Neural cell (in vitro differentiated cells): ENCODE data around the gene GGT6. TPM values are rescaled to one million over a fixed set of nuclear protein-coding genes. Genes with fewer than 3 reads are reported as not detected.

Source experiments
- H2AFZ ChIP-seq: fragments of 200-600, 300-800 bp; sonication (generic), shearing (Covaris generic); 2 replicates; pipeline ENCODE4 v1.6.0; 2014; ENCODE audit warnings: low read depth, mild to moderate bottlenecking, antibody characterized with exemption, low read length, moderate library complexity
- H3F3A ChIP-seq: fragments of 200-600 bp; shearing (Covaris generic); 2 replicates; pipeline ENCODE4 v1.6.1; 2016; ENCODE audit warnings: mild to moderate bottlenecking, moderate library complexity, mixed read lengths, antibody characterized with exemption, low read length; ENCODE audit not compliant: insufficient read depth, poor library complexity, severe bottlenecking
- H3K27ac ChIP-seq: fragments of 200-600, 300-800 bp; sonication (generic), shearing (Covaris generic); 2 replicates; pipeline ENCODE4 v1.5.1; 2014; ENCODE audit warnings: mild to moderate bottlenecking, low read length, moderate library complexity
- H3K27me3 ChIP-seq: fragments of 300-800, 200-600 bp; sonication (generic), shearing (Covaris generic); 2 replicates; pipeline ENCODE4 v1.6.0; 2014; ENCODE audit warnings: mild to moderate bottlenecking, low read depth, low read length, moderate library complexity; ENCODE audit not compliant: insufficient read depth
- H3K36me3 ChIP-seq: fragments of 300-800, 200-600 bp; sonication (generic), shearing (Covaris generic); 2 replicates; pipeline ENCODE4 v1.5.1; 2014; ENCODE audit warnings: mild to moderate bottlenecking, antibody characterized with exemption, low read length, moderate library complexity; ENCODE audit not compliant: insufficient read depth
- H3K4me2 ChIP-seq: fragments of 300-800, 200-600 bp; sonication (generic), shearing (Covaris generic); 2 replicates; pipeline ENCODE4 v1.6.0; 2014; ENCODE audit warnings: mild to moderate bottlenecking, low read length
- H3K4me3 ChIP-seq: fragments of 300-800, 200-600 bp; sonication (generic), shearing (Covaris generic); 2 replicates; pipeline ENCODE4 v1.5.1; 2014; ENCODE audit warnings: mild to moderate bottlenecking, low read length, moderate library complexity
- H3K79me2 ChIP-seq: fragments of 200-600 bp; shearing (Covaris generic); replicated peaks from 2 replicates; pipeline ENCODE4 v1.6.0; 2014; ENCODE audit warnings: mild to moderate bottlenecking, low read length, moderate library complexity; ENCODE audit not compliant: insufficient read depth
- H3K9ac ChIP-seq: fragments of 300-800, 200-600 bp; sonication (generic), shearing (Covaris generic); 2 replicates; pipeline ENCODE4 v1.6.1; 2016; ENCODE audit warnings: mild to moderate bottlenecking, low read length, mixed read lengths
- H3K9me2 ChIP-seq: fragments of 200-600 bp; shearing (Covaris generic); 2 replicates; pipeline ENCODE4 v1.6.1; 2016; ENCODE audit warnings: mild to moderate bottlenecking, low read length, mixed read lengths; ENCODE audit not compliant: insufficient read depth
- H3K9me3 ChIP-seq: fragments of 200-600, 300-800 bp; sonication (generic), shearing (Covaris generic); 2 replicates; pipeline ENCODE4 v1.6.1; 2016; ENCODE audit warnings: mild to moderate bottlenecking, mixed run types, low read length, moderate library complexity, mixed read lengths
- H4K20me1 ChIP-seq: fragments of 200-600 bp; shearing (Covaris generic); 2 replicates; pipeline ENCODE4 v1.6.1; 2016; ENCODE audit warnings: mild to moderate bottlenecking, mixed run types; ENCODE audit not compliant: insufficient read depth
- EP300 ChIP-seq: fragments of 450-650 bp; conservative IDR thresholded peaks from 2 replicates; pipeline ENCODE4 v1.6.1; 2014; ENCODE audit warnings: antibody characterized with exemption, mild to moderate bottlenecking, moderate library complexity; ENCODE audit not compliant: poor library complexity, severe bottlenecking
- EZH2 ChIP-seq: fragments of 200-600, 300-800 bp; shearing (Covaris generic), sonication (generic); IDR thresholded peaks from 2 replicates; pipeline ENCODE4 v1.6.1; 2014; ENCODE audit warnings: antibody characterized with exemption, low read length, borderline replicate concordance, mild to moderate bottlenecking; ENCODE audit not compliant: insufficient read depth, poor library complexity, severe bottlenecking
- MXI1 ChIP-seq: fragments of 450-650 bp; conservative IDR thresholded peaks from 2 replicates; pipeline ENCODE4 v1.6.1; 2014; ENCODE audit warnings: antibody characterized with exemption, mild to moderate bottlenecking; ENCODE audit not compliant: poor library complexity, severe bottlenecking
- POLR2AphosphoS5 ChIP-seq: IDR thresholded peaks from 2 replicates; pipeline ENCODE4 v1.6.1; 2012
- RAD21 ChIP-seq: fragments of 450-650 bp; conservative IDR thresholded peaks from 2 replicates; pipeline ENCODE4 v1.6.1; 2014; ENCODE audit warnings: antibody characterized with exemption, mild to moderate bottlenecking, moderate library complexity
- SMC3 ChIP-seq: fragments of 450-650 bp; conservative IDR thresholded peaks from 2 replicates; pipeline ENCODE4 v1.6.1; 2014; ENCODE audit warnings: antibody characterized with exemption, mild to moderate bottlenecking, moderate library complexity; ENCODE audit not compliant: poor library complexity
- TAF1 ChIP-seq: IDR thresholded peaks from 2 replicates; pipeline ENCODE4 v1.6.1; 2012; ENCODE audit warnings: low read depth
- polyA plus RNA-seq: library from polyadenylated mRNA; depleted of rRNA; stranded (reverse); fragments of >200 nt; gene quantifications from 2 replicates; pipeline ENCODE4 v1.2.3, GENCODE V29; 2014
- TF ChIP-seq, protein P1 (sequence below): IDR thresholded peaks from 2 replicates; pipeline ENCODE4 v1.6.1; 2012; ENCODE audit warnings: borderline replicate concordance
- TF ChIP-seq, protein P2 (sequence below): fragments of 450-650 bp; IDR thresholded peaks from 2 replicates; pipeline ENCODE4 v1.5.1; 2014; ENCODE audit warnings: antibody characterized with exemption, mild to moderate bottlenecking, moderate library complexity; ENCODE audit not compliant: poor library complexity, severe bottlenecking

The GGT6 gene
- polyA plus RNA-seq, 1 donor from 2014 or later, result not detected

GRCh38 chr17:4542726-4543191, 17.6 kb downstream of the GGT6 start:
- H3K27ac ChIP-seq, result no peak overlapping the region

DNA sequence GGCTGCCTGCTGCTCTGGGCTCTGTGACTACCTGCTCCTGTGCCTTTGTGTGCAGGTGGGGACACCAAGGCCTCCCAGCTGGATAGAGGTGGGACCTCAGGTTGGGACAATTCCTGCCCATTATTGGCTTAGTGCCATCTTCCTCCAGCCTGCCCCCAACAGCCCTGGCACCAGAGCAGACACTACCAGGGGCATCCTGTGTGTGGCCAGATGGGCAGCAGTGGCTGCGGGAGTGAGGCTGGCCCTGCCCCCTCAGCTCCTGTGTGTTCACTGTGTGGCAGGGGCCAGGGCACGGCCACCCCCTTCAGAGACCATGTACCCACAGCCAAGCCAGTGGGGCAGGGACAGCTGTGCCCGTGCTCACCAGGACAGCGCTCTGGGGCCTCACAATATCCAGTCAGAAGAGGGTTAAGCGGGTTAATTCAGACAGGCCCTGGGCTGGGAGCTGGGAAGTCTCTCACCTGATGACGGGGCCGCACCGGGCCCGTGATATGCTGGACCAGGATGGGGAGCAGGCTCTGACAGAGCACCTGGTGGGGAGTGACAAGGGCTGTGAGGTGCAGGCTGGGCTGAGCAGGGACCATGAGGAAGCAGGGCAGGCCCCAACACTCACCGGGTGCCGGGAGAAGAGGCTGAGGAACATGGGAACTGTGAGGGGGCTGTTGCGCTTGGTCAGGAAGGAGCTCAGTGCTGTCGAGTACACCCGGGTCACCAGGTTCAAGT, 18.2 kb downstream of the GGT6 start:
- no peaks in the 10 kb centered on the region for H3K9me3 ChIP-seq

More at GRCh38 chr17:4542726-4543191, 17.6 kb downstream of the GGT6 start:
- H3K4me2 ChIP-seq, result no peak overlapping the region
- H4K20me1 ChIP-seq, result no peaks in the 10 kb centered on the region
- H3K9ac ChIP-seq, result no peak overlapping the region
- H3F3A ChIP-seq, result no peaks in the 10 kb centered on the region
- no peaks in the 10 kb centered on the region for H3K79me2 ChIP-seq
- no peaks in the 10 kb centered on the region for H3K27me3 ChIP-seq
- TF ChIP-seq EP300 (no peak), POLR2AphosphoS5 (no peak), RAD21 (no peak), TAF1 (no peak), EZH2 (no peak), MXI1 (no peak), SMC3 (no peak)
- TF ChIP-seq, protein P1, sequence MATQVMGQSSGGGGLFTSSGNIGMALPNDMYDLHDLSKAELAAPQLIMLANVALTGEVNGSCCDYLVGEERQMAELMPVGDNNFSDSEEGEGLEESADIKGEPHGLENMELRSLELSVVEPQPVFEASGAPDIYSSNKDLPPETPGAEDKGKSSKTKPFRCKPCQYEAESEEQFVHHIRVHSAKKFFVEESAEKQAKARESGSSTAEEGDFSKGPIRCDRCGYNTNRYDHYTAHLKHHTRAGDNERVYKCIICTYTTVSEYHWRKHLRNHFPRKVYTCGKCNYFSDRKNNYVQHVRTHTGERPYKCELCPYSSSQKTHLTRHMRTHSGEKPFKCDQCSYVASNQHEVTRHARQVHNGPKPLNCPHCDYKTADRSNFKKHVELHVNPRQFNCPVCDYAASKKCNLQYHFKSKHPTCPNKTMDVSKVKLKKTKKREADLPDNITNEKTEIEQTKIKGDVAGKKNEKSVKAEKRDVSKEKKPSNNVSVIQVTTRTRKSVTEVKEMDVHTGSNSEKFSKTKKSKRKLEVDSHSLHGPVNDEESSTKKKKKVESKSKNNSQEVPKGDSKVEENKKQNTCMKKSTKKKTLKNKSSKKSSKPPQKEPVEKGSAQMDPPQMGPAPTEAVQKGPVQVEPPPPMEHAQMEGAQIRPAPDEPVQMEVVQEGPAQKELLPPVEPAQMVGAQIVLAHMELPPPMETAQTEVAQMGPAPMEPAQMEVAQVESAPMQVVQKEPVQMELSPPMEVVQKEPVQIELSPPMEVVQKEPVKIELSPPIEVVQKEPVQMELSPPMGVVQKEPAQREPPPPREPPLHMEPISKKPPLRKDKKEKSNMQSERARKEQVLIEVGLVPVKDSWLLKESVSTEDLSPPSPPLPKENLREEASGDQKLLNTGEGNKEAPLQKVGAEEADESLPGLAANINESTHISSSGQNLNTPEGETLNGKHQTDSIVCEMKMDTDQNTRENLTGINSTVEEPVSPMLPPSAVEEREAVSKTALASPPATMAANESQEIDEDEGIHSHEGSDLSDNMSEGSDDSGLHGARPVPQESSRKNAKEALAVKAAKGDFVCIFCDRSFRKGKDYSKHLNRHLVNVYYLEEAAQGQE, result no peak
- TF ChIP-seq, protein P2, sequence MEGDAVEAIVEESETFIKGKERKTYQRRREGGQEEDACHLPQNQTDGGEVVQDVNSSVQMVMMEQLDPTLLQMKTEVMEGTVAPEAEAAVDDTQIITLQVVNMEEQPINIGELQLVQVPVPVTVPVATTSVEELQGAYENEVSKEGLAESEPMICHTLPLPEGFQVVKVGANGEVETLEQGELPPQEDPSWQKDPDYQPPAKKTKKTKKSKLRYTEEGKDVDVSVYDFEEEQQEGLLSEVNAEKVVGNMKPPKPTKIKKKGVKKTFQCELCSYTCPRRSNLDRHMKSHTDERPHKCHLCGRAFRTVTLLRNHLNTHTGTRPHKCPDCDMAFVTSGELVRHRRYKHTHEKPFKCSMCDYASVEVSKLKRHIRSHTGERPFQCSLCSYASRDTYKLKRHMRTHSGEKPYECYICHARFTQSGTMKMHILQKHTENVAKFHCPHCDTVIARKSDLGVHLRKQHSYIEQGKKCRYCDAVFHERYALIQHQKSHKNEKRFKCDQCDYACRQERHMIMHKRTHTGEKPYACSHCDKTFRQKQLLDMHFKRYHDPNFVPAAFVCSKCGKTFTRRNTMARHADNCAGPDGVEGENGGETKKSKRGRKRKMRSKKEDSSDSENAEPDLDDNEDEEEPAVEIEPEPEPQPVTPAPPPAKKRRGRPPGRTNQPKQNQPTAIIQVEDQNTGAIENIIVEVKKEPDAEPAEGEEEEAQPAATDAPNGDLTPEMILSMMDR, result no peak
- H3K9me2 ChIP-seq, result no peaks in the 10 kb centered on the region
- H2AFZ ChIP-seq, result no peak overlapping the region
- H3K36me3 ChIP-seq, result no peaks in the 10 kb centered on the region
- H3K9me3 ChIP-seq, result no peaks in the 10 kb centered on the region
- no peak overlapping the region for H3K4me3 ChIP-seq

More for the DNA sequence above, 18.2 kb downstream of the GGT6 start:
- H3K9ac ChIP-seq, result no peak overlapping the region
- no peak overlapping the region for H3K4me2 ChIP-seq
- no peaks in the 10 kb centered on the region for H3F3A ChIP-seq
- H3K9me2 ChIP-seq, result no peaks in the 10 kb centered on the region
- H3K27me3 ChIP-seq, result no peaks in the 10 kb centered on the region
- H3K36me3 ChIP-seq, result no peaks in the 10 kb centered on the region
- H3K27ac ChIP-seq, result no peak overlapping the region
- no peak for TF ChIP-seq TAF1
- H3K4me3 ChIP-seq, result no peak overlapping the region
- no peak overlapping the region for H2AFZ ChIP-seq
- no peaks in the 10 kb centered on the region for H4K20me1 ChIP-seq
- no peaks in the 10 kb centered on the region for H3K79me2 ChIP-seq
